Endometrial microvascular endothelial cells (primary cell): Measurements from ENCODE around the gene PLEKHS1. TPM values are rescaled to one million over a fixed set of nuclear protein-coding genes. Genes with fewer than 3 reads are reported as not detected.

Experiments
- total RNA-seq: library from RNA; depleted of rRNA; stranded (reverse); fragments of >200 nt; gene quantifications from one replicate; pipeline ENCODE4 v1.2.3, GENCODE V29; 2015; ENCODE audit errors: inconsistent ontology term

The PLEKHS1 gene
- total RNA-seq, 1 donor from 2014 or later = not detected

Other genes starting within 250 kb of the PLEKHS1 start
- not detected for gene HABP2, start 198.6 kb upstream of the PLEKHS1 start, total RNA-seq
- not detected for gene NRAP, start 87.6 kb upstream of the PLEKHS1 start, total RNA-seq
- gene CASP7, start 71.8 kb upstream of the PLEKHS1 start, total RNA-seq = 71.7 TPM
- gene DCLRE1A, start 102.4 kb downstream of the PLEKHS1 start, total RNA-seq = 6.8 TPM
- 13.2 TPM for gene NHLRC2, start 103.0 kb downstream of the PLEKHS1 start, total RNA-seq